Measurements from ENCODE around the gene MAP4K4.
A peak's percentile ranks its signal among the peaks of the same experiment; 100 is the strongest.
"Not testable (repeated sequence)": the region's sequence is repeated elsewhere in the genome, so short reads cannot be mapped to it uniquely, and the experiment has no call there.

Gene MAP4K4

DNA sequence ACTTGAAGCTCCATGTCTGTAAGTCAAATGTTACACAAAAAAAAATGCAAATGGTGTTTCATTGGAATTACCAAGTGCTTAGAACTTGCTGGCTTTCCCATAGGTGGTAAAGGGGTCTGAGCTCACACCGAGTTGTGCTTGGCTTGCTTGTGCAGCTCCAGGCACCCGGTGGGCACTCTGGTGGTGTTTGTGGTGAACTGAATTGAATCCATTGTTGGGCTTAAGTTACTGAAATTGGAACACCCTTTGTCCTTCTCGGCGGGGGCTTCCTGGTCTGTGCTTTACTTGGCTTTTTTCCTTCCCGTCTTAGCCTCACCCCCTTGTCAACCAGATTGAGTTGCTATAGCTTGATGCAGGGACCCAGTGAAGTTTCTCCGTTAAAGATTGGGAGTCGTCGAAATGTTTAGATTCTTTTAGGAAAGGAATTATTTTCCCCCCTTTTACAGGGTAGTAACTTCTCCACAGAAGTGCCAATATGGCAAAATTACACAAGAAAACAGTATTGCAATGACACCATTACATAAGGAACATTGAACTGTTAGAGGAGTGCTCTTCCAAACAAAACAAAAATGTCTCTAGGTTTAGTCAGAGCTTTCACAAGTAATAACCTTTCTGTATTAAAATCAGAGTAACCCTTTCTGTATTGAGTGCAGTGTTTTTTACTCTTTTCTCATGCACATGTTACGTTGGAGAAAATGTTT, 196.3 kb downstream of the MAP4K4 start:
- DNase-seq (ENCODE audit: insufficient read length, low spot score) = no peak
- FAIRE-seq = no peak

DNA sequence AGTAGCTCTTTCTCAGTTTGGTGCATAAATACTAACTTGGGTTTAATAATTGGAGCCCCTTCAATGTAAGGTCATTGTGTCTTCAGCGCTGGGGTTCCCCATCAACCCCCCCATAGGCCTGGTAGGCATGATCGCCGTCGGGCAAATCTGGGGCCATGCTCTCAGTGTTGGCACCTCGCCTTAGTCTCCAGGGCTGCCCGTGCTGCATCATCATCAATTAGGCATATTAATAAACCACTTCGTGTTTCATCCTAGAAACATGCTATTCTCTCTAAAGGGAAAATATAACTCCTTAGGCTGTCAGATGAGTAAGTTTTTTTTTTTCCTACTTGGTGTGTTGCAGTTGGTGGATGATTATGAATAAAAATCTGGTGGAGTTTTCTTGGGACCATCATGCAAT, 197.5 kb downstream of the MAP4K4 start:
- no peak for DNase-seq (ENCODE audit: insufficient read length, low spot score)
- FAIRE-seq = no peak

DNA sequence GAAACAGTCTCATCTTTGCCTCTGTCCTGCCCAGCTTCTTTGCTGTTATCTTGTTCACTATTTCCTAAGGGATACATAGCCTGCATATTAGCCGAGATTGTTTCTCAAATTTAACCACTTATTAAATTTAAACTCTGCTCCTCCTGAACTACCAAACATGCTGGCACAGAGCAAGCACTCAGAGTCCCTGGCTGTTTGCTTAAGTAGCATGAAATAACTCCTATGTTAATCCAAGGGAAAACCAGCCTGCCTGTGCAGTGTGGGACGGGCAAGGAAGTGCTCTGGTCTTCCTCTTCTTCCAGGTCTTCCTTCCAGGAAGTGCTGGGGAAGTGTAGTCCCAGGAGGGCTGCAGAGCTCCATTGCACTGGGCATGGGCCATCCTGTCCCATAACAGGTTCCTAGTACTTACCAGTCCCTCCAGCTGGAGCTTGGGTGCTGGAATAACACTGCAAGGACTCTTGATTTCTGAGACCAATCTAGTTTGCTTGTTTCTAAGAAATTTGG, 198.4 kb downstream of the MAP4K4 start:
- DNase-seq (ENCODE audit: insufficient read length, low spot score) (no peak), FAIRE-seq (no peak)

DNA sequence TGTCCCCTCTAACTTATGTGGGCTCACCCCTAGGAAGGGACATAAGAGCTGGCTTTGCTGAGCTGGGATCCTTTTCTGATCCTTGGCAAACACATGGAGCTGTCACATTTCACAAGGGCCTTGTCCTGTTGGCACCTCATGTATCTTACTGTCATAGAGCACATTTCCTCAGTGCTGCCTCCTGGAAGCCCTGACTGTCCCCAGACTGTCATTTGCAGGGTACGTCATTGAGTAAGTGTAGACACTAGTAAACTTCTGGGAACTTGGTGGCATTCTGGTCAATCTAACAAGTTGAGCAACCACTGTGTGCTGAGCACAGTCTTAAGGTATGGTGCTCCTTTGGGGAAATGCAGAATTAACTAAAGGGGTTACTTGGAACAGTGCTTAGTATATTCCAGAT, 199.8 kb downstream of the MAP4K4 start:
- DNase-seq (ENCODE audit: insufficient read length, low spot score) = no peak
- FAIRE-seq = no peak

DNA sequence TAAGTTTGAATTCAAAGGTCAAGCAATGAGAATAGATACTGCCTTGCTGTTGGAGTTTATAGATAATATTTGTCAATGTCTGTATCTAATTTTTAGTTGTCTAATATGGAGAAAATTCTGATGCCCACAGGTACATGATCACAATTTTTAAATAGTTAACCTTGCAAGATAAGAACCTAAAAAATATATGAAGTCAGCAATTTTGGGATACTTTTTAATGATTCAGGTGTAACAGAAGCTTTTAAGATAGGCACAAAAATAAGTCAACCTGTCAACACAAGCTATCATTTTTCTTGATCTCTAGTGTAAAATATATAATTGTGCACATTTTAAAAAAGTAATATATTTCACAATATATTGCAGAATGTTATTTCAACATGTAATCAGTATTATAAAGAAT, 201.8 kb downstream of the MAP4K4 start:
- DNase-seq (ENCODE audit: insufficient read length, low spot score) (no peak), FAIRE-seq (no peak)

DNA sequence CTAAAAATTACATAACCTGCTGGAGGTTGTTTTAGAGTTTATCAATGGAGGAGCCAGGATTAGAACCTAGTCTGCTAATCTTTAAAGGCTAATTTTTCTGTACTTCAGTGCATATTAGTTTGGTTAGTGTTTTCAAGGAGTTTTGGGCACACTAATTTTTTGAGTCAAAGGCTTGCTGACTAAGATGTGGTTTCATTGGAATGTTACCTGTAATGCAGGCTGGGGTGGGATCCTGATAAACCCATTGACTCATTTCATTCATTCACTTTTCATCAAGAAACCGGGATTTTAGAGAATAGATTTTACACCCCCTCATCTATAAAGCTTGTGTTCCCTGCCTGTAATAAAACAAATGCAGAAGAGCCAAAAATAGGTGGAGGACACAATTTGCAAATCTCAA, 202.4 kb downstream of the MAP4K4 start:
- DNase-seq (ENCODE audit: insufficient read length, low spot score) = no peak
- no peak for FAIRE-seq

DNA sequence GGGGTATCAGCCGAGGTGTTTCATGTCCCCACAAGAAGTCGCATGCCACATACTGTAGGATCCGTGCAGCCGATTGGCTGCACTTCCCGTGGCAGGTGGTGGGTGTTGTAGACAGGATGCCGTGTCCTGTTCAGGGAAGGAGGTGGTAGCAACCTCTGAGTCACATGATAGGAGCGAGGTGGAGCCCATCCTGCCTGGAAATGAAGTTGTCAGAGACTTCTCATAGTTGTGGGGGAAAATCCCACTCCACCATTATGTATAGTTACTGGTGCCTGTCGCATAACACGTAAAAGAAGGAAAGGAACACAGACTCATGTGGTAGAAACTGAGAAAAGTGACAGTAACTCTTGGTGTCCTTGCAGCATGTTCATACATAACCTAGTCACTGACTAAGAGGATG, 202.9 kb downstream of the MAP4K4 start:
- peak; percentile 6 for DNase-seq (ENCODE audit: insufficient read length, low spot score)
- FAIRE-seq = peak; percentile 8

DNA sequence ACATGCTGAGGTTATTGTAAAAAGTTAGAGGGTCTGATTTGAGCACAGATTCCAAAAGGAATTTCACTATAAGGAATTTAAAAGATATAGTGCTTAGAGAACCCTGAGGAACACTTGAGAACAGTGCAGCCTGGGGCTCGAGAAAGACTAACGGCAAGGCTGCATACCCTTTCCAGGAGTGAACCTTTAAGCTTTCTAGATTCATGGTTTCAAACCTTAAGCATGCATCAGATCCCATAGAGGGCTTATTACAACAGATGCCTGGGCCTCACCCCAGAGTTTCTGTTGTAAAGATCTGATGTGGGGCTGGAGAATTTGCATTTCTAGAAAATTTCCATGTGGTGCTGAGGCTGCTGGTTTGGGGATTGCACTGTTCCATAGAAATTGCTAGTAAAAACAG, 203.7 kb downstream of the MAP4K4 start:
- no peak for FAIRE-seq
- DNase-seq (ENCODE audit: insufficient read length, low spot score) = no peak

DNA sequence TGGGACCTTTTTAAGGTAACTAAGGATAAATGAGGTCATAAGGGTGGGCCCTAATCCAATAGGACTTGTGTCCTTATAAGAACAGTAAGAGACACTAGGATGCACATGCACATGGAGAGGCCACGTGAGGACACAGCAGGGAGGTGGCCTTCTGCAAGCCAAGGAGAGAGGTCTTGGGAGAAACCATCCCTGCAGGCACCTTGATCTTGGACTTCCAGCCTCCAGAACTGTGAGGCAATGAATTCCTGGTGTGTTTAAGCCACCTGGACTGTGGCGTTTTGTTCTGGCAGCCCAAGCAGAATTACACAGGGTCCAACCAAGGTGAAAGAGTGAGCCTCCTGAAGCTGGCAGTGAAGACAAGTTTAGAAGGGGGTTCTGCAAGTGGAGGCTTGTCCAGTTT, 204.7 kb downstream of the MAP4K4 start:
- DNase-seq (ENCODE audit: insufficient read length, low spot score) (no peak), FAIRE-seq (no peak)

DNA sequence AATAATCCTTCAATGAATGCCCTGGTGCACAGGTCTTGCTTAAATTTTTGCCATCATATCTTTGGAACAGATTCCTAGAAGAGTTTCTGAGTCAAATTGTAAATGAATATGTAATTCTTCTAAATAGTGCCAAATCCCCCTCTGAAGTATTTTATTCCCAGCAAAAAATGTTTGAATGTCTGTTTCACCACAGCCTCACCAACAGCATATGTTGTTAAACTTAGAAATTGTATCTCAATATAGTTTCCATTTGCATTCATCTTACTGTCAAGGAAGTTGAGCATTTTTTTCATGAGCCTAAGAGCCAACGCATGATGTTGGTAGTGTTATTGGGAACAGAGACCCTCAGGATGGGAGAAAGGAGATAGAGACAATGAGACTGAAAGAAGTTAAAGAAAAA, 207.4 kb downstream of the MAP4K4 start:
- FAIRE-seq (no peak), DNase-seq (ENCODE audit: insufficient read length, low spot score) (no peak)

DNA sequence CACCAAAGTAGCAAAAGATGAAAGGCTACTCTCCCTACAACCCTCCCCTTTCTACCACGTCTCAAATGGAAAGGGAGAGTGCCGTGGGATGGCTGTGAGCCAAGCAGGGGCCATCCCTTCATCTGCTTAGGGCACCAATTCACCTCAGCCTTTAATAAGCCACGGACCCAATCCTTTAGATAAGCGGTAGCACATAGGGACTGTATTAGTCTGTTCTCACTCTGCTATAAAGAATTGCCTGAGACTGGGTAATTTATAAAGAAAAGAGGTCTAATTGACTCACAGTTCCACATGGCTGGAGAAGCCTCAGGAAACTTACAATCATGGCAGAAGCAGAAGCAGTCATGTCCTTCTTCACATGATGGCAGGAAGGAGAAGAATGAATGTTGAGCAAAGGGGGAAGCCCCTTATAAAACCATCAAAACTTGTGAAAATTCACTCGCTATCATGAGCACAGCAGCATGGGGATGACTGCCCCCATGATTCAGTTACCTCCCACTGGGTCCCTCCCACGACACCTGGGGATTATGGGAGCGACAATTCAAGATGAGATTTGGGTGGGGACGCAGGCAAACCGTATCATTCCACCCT, 208.3 kb downstream of the MAP4K4 start:
- DNase-seq (ENCODE audit: insufficient read length, low spot score) (no peak), FAIRE-seq (no peak)

DNA sequence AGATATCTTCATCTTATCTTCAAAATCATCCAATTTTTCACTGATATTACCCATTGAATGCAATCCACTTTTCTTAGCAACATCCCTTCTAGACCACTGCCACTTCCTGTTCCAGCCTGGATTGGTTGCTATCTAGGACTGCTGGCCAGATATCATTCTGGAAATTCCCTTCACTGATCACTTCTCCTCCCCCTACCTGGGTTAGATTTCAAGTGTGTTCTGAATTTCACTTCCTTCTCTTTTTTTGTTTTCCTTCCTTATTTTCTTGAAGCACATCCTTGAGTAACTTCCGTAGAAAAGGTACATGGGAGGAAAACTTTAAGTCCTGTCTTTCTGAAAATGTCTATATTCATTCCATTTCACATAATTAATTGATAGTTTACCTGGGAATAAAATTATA, 212.3 kb downstream of the MAP4K4 start:
- FAIRE-seq = no peak

DNA sequence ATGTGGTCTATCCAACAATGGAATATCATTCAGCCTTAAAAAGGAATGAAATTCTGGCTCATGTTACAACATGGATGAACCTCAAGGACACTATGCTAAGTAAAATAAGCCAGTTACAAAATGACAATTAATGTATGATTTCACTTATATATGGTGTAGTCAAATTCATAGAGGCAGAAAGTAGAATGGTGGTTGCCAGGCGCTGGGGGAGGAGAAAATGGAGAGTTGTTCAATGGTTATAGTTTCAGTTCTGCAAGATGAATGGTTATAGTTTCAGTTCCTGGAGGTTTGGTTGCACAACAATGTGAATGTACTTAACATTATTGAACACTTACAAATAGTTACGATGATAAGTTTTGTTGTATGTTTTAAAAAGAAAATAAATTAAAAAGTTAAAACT, 215.0 kb downstream of the MAP4K4 start:
- FAIRE-seq = no peak

More for the DNA sequence above, 212.3 kb downstream of the MAP4K4 start:
- no peak for DNase-seq (ENCODE audit: insufficient read length, low spot score)

DNA sequence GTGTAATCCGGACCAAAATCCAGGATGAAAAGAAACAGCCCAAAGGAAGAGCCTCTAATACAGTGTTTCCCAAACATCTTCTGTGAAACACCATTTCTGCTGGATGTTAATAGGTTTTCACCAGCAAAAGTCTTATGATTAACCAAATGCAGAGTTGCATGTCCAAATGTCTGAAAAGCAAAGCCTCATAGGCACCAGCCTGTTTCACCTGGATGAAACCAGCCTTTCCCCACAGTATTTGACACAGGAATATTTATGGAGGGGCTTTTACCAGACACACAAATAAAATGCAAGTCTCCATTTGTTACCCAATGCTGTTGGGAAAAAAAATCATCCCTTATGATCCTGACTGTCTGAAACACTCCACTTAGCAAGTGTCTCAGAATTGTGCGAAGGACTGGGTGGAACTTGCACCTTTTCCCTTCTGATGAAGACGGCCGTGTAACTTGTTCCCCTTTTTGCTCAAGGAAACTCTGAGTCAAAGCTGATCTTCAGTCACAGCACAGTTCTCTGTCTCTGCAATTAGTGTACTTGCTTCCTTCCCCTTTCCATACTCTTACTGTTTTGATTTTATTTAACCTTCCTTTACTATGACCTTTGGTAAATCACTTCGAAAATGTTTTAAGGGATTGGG, 223.9 kb downstream of the MAP4K4 start:
- DNase-seq (ENCODE audit: insufficient read length, low spot score) (no peak), FAIRE-seq (no peak)

More for the DNA sequence above, 215.0 kb downstream of the MAP4K4 start:
- DNase-seq (ENCODE audit: insufficient read length, low spot score) = no peak

DNA sequence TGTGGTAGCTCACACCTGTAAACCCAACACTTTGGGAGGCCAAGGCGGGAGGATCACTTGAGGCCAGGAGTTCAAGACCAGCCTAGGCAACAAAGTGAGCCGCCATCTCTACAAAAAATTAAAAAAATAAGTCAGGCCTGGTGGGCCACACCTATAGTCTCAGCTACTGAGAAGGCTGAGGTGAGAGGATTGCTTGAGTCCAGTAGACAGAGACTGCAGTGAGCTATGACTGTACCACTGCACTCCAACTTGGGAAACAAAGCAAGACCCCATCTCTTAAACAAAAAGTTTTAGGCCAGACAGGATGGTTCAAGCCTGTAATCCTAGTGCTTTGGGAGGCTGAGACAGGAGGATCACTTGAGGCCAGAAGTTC, 224.4 kb downstream of the MAP4K4 start:
- no peak for FAIRE-seq
- DNase-seq (ENCODE audit: insufficient read length, low spot score) = no peak

DNA sequence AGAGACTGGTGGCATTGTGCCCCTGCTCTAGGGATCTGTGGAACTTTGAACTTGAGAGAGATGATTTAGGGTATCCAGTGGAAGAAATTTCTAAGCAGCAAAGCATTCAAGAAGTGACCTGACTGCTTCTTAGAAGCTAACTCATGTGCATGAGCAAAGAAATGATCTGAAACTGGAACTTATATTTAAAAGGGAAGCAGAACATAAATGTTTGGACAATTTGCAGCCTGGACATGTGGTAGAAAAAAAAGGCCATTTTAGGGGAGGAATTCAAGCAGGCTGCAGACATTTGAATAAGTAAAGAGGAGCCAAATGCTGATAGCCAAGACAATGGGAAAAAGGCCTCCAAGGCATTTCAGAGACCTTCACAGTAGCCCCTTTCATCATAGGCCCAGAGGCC, 226.8 kb downstream of the MAP4K4 start:
- not testable (repeated sequence) for FAIRE-seq; DNase-seq (ENCODE audit: insufficient read length, low spot score)

DNA sequence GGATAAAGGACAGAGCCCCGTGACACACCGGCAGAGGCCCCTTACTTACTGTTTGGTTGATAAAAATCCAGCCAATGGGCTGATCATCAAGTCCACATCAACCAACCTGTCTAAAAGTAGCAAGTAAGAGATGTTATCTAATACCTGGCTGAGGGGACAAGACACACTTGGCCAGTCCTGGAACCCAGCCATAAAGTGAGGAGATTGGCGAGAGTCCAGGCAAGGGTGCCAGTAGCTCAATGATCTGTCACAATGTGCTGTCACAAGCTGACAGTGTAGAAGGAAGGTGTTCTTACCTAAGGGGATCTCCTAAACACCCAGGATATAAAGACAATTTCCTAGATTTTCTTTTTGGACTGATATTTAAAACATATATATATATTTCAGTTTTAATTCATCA, 232.5 kb downstream of the MAP4K4 start:
- FAIRE-seq (no peak), DNase-seq (ENCODE audit: insufficient read length, low spot score) (no peak)

DNA sequence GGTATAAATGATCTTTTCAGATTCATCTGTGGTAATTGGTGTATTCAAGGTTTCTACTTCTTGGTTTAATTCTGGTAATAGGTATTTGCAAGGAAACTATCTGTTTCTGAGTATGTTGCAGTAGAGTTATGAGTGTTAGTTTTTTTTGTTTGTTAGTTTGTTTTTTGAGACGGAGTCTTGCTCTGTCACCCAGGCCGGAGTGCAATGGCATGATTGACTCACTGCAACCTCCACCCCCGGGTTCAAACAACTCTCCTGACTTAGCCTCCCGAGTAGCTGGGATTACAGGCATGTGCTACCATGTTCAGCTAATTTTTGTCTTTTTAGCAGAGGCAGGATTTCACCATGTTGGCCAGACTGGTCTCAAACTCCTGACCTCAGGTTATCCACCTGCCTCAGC, 233.3 kb downstream of the MAP4K4 start:
- FAIRE-seq (no peak), DNase-seq (ENCODE audit: insufficient read length, low spot score) (no peak)

DNA sequence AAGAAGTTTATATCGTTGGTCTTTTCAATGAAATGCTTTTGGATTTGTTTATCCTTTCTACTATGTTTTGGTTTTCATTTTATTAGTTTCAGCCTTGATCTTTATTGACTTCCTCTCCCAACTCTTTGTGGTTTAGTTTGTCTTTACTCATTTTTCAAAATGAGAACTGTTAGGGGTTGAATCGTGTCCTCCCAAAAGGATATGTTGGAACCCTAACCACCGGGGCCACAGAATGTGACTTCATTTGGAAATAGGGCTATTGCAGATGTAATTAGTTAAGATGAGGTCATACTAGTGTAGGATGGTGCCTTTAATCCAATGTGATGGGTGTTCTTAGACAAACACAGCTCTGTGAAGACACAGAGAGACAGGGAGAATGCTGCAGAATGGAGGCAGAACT, 233.9 kb downstream of the MAP4K4 start:
- DNase-seq (ENCODE audit: insufficient read length, low spot score) (no peak), FAIRE-seq (no peak)

DNA sequence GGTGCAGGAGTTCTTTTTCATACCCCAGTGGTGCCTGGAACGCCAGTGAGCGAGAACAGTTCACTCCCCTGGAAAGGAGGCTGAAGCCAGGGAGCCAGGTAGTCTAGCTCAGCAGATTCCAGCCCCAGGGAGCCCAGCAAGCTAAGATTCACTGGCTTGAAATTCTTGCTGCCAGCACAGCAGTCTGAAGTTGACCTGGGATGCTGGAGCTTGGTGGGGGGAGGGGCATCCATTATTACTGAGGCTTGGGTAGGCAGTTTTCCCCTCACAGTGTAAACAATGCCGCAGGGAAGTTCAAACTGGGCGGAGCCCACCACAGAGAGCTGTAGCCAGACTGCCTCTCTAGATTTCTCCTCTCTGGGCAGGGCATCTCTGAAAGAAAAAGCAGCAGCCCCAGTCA, 238.3 kb downstream of the MAP4K4 start:
- not testable (repeated sequence) for DNase-seq (ENCODE audit: insufficient read length, low spot score); FAIRE-seq

DNA sequence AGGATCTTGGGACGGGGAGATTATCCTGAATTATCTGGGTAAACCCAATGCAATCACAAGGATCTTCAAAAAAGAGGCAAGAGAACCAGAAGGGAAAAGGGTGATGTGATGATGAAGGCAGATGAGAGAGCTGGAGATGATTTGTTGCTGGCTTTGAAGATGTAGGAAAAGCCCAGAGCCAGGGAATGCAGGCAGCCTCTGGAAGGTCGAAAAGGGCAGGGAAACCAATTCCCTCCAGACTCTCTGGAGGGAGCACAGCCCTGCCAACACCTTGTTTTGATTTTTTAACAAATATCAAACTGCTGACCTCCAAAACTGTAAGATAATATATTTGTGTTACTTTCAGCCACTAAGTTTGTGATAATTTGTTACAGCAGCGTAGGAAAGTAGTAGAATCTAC, 245.3 kb downstream of the MAP4K4 start:
- FAIRE-seq (no peak), DNase-seq (ENCODE audit: insufficient read length, low spot score) (no peak)

All from GM19239 (cell line).